Right lobe of liver (tissue), 4 donors: ENCODE data around the gene DUSP6.

Experiments used
- CTCF ChIP-seq, 4 donors: fragments of 200-600 bp in 3 of 4; fragments of 450-650 bp in 1 of 4; IDR thresholded peaks; one replicate each; pipeline versions ENCODE4 v1.5.1 to v1.8.0; 2016 to 2022; ENCODE audit warnings: antibody characterized with exemption in 4 of 4, mild to moderate bottlenecking in 2 of 4
- POLR2A ChIP-seq: fragments of 450-650 bp; IDR thresholded peaks from one replicate; pipeline ENCODE4 v1.6.1; 2017; ENCODE audit warnings: antibody characterized with exemption, mild to moderate bottlenecking
- donor health status: DM: no; HTN: no; CAD: no.
- donor health status: DM: no; HTN: no; CAD: no.
- donor health status: DM: no; HTN: yes; CAD: no.

- TF ChIP-seq POLR2A (no peak), CTCF (IDR thresholded peaks at IDR 0.05) (no peak)
Measured at GRCh38 chr12:89370850-89371249, 18.5 kb upstream of the DUSP6 start.
